Caco-2 (cell line): ENCODE measurements around the gene FNDC3B. TPM values are rescaled to one million over a fixed set of nuclear protein-coding genes. Genes with fewer than 3 reads are reported as not detected.

Source experiments
- BruUV-seq: library from RNA; stranded (reverse); fragments of 400-500 nt; replicated peaks from 2 replicates; lab custom pipeline; 2021; lab: Mats Ljungman, UMichigan
- CTCF ChIA-PET: fragments of 300-600 bp; sonication (Branson Sonifier 250); formaldehyde crosslinking; loops from one replicate; lab custom pipeline; 2022; ENCODE audit warnings: antibody characterized with exemption; lab: Charles Lee
- POLR2A ChIA-PET: fragments of 300-600 bp; sonication (Branson Sonifier 250); formaldehyde crosslinking; loops from one replicate; lab custom pipeline; 2022; ENCODE audit warnings: antibody characterized with exemption; lab: Charles Lee
- DNase-seq, 2 experiments: peaks; one replicate each; pipeline versions ENCODE4 v3.0.0 to v3.0.0-alpha.2; 2020 to 2022
- H3K27me3 ChIP-seq: replicated peaks from 2 replicates; pipeline ENCODE4 v1.6.0; 2011; ENCODE audit warnings: low read length; ENCODE audit not compliant: control insufficient read depth, insufficient read depth
- H3K36me3 ChIP-seq: 2 replicates; pipeline ENCODE4 v1.5.1; 2011; ENCODE audit warnings: low read length; ENCODE audit not compliant: control insufficient read depth, insufficient read depth
- H3K4me1 ChIP-seq: fragments of 250-450 bp; sonication (Bioruptor Pico); 2 replicates; pipeline ENCODE4 v1.5.1; 2020; ENCODE audit warnings: mild to moderate bottlenecking
- H3K4me3 ChIP-seq: 2 replicates; pipeline ENCODE4 v1.5.1; 2011; ENCODE audit warnings: low read depth, mild to moderate bottlenecking, control low read depth, low read length
- H3K9me3 ChIP-seq: fragments of 250-450 bp; sonication (Bioruptor Pico); 2 replicates; pipeline ENCODE4 v1.5.1; 2020; ENCODE audit warnings: mild to moderate bottlenecking, moderate library complexity
- H3K27ac Mint-ChIP-seq: one replicate; pipeline ENCODE4 v1.8.0; 2022; ENCODE audit warnings: mixed read lengths; ENCODE audit not compliant: unreplicated experiment
- H3K27me3 Mint-ChIP-seq: one replicate; pipeline ENCODE4 v1.8.0; 2022; ENCODE audit warnings: mixed read lengths; ENCODE audit not compliant: insufficient read depth, unreplicated experiment
- H3K36me3 Mint-ChIP-seq: one replicate; pipeline ENCODE4 v1.8.0; 2022; ENCODE audit warnings: mild to moderate bottlenecking, mixed read lengths; ENCODE audit not compliant: insufficient read depth, unreplicated experiment
- H3K4me1 Mint-ChIP-seq: one replicate; pipeline ENCODE4 v1.8.0; 2022; ENCODE audit warnings: low read depth, mixed read lengths; ENCODE audit not compliant: unreplicated experiment
- H3K4me3 Mint-ChIP-seq: one replicate; pipeline ENCODE4 v1.8.0; 2022; ENCODE audit warnings: mild to moderate bottlenecking, moderate library complexity, mixed read lengths; ENCODE audit not compliant: unreplicated experiment
- H3K9me3 Mint-ChIP-seq: one replicate; pipeline ENCODE4 v1.8.0; 2022; ENCODE audit warnings: mixed read lengths; ENCODE audit not compliant: unreplicated experiment
- CTCF ChIP-seq, 2 experiments: fragments of 200-600 bp in 1 of 2; IDR thresholded peaks; 1 replicate in 1 of 2; 2 replicates in 1 of 2; pipeline versions ENCODE4 v1.5.1 to v1.8.0; 2011 to 2022; ENCODE audit warnings: antibody characterized with exemption in 1 of 2, control low read depth in 1 of 2, inconsistent platforms in 1 of 2, low read depth in 1 of 2, low read length in 1 of 2, mild to moderate bottlenecking in 1 of 2, moderate library complexity in 1 of 2; ENCODE audit not compliant: insufficient read depth in 1 of 2, severe bottlenecking in 1 of 2, unreplicated experiment in 1 of 2
- intact Hi-C: fragments of 100-400 bp; cut with micrococcal nuclease; formaldehyde crosslinking; loops from one replicate; pipeline ENCODE4 v1.10.0; 2022; ENCODE audit not compliant: unreplicated experiment
- total RNA-seq: library from RNA; stranded (reverse); gene quantifications from 2 replicates; pipeline ENCODE4 v1.2.3, GENCODE V29; 2022

Gene FNDC3B
- total RNA-seq, 1 experiment from 2014 or later = 59.8 TPM

- H3K4me3 ChIP-seq = no peak overlapping the region
- BruUV-seq = no TSS peak
- H3K36me3 ChIP-seq = no peaks in the 10 kb centered on the region
- Mint-ChIP-seq H3K4me3 (no peak overlapping the region), H3K27me3 (no peaks in the 10 kb centered on the region), H3K9me3 (no peaks in the 10 kb centered on the region), H3K36me3 (peaks cover 56% of the 10 kb centered on the region), H3K27ac (no peak overlapping the region), H3K4me1 (no peaks in the 10 kb centered on the region)
- POLR2A ChIA-PET = no interaction called here
- no peaks in the 10 kb centered on the region for H3K27me3 ChIP-seq
- H3K4me1 ChIP-seq = no peaks in the 10 kb centered on the region
- intact Hi-C loops = no loop called here
- no peak for TF ChIP-seq CTCF (IDR thresholded peaks at IDR 0.05; ENCODE audit: insufficient read depth in 1 of 2, low read depth in 1 of 2, low read length in 1 of 2, severe bottlenecking in 1 of 2, unreplicated experiment in 1 of 2)
- H3K9me3 ChIP-seq = no peaks in the 10 kb centered on the region
- CTCF ChIA-PET = no interaction called here
- no peak for DNase-seq
Measured at GRCh38 chr3:172369590-172370259, 330.3 kb downstream of the FNDC3B start.

DNA sequence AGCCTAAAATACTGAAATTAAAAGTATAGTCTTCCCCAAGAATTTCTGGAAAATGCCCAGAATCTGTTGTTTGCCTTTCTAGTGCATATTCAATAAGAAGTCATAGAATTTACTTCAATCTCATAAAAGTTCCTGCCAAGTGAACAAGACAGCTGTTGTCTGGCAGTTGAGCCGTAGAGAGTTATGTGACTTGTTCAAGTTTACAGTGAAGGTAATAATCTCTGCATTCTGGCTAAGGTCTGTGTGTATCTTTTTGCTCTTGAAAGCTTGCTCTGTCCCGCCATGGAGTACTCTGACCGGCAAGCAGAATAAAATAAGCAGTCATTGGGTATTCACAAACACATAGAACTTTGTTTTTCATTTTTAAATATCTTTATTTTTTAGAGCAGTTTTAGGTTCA lies 331.0 kb downstream of the FNDC3B start:
- no peak for TF ChIP-seq CTCF (IDR thresholded peaks at IDR 0.05; ENCODE audit: insufficient read depth in 1 of 2, low read depth in 1 of 2, low read length in 1 of 2, severe bottlenecking in 1 of 2, unreplicated experiment in 1 of 2)
- Mint-ChIP-seq H3K27me3 (no peaks in the 10 kb centered on the region), H3K9me3 (no peaks in the 10 kb centered on the region), H3K27ac (no peak overlapping the region), H3K4me1 (no peaks in the 10 kb centered on the region), H3K4me3 (no peak overlapping the region), H3K36me3 (peaks cover 54% of the 10 kb centered on the region)
- Histone ChIP-seq H3K4me3 (no peak overlapping the region), H3K9me3 (no peaks in the 10 kb centered on the region), H3K27me3 (no peaks in the 10 kb centered on the region), H3K36me3 (no peaks in the 10 kb centered on the region), H3K4me1 (no peaks in the 10 kb centered on the region)
- DNase-seq = no peak
- POLR2A ChIA-PET = no interaction called here
- intact Hi-C loops = no loop called here
- CTCF ChIA-PET = no interaction called here
- no TSS peak for BruUV-seq

GRCh38 chr3:172371544-172371943 lies 332.2 kb downstream of the FNDC3B start:
- DNase-seq = no peak
- Mint-ChIP-seq H3K9me3 (no peaks in the 10 kb centered on the region), H3K27me3 (no peaks in the 10 kb centered on the region), H3K27ac (no peak overlapping the region), H3K36me3 (peaks cover 58% of the 10 kb centered on the region), H3K4me1 (no peaks in the 10 kb centered on the region), H3K4me3 (no peak overlapping the region)
- ChIA-PET CTCF (no interaction called here), POLR2A (no interaction called here)
- H3K4me3 ChIP-seq = no peak overlapping the region
- no peaks in the 10 kb centered on the region for H3K27me3 ChIP-seq
- no peak for TF ChIP-seq CTCF (IDR thresholded peaks at IDR 0.05; ENCODE audit: insufficient read depth in 1 of 2, low read depth in 1 of 2, low read length in 1 of 2, severe bottlenecking in 1 of 2, unreplicated experiment in 1 of 2)
- no peaks in the 10 kb centered on the region for H3K9me3 ChIP-seq
- intact Hi-C loops = no loop called here
- peaks cover 2% of the 10 kb centered on the region for H3K36me3 ChIP-seq
- no TSS peak for BruUV-seq
- H3K4me1 ChIP-seq = no peaks in the 10 kb centered on the region
